ENCODE results near the gene MYLK4. TPM values are rescaled to one million over a fixed set of nuclear protein-coding genes. Genes with fewer than 3 reads are reported as not detected.
A peak's percentile ranks its signal among the peaks of the same experiment; 100 is the strongest.

Gene MYLK4
- total RNA-seq, 1 experiment from 2014 or later, result 0.34 TPM

DNA sequence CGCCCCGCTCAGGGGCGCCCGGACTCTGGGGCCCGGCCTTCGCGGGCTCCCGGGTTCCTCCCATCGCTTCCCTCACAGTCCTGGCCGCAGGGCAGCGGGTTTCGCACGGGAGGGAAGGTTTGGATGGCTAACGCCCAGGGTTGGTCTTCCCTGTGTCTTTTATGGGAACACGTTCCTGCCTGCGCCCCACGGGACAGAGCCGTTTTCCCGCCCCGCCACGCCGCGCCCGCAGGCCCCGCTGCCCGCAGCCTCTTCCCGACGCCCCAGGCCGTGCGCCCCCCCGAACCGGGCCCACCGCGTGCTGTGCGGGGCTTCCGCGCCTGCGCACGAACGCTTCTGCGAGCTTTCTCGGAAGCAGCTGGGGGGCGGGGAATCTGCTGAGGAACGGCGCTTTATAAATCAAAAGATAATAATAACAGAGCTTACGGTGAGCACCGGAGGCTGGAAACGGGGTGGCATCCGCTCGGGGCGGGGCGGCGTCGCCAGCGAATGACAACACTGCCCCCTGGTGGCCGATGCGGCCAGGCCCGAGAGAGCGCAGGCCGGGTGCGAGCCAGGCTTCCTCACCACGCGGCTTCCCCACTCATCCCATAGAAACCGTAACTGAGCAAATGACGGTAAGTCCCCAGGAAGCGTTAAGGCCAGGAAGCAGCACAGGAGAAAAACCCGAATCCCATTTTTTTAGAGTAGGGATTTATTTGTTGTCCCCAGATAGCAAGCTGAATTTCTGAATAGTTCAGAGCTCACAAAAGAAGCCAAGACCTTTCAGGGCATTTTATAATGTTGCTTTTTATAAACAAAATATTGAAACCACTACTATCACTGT, 116.4 kb downstream of the MYLK4 start:
- DNase-seq (ENCODE audit: low read depth, low spot score), result peak; percentile 93
- in situ Hi-C loops (cut with HindIII; ENCODE audit: low pct_unique_long_range_greater_than_20kb, low sequenced_read_pairs), result no loop called here

DNA sequence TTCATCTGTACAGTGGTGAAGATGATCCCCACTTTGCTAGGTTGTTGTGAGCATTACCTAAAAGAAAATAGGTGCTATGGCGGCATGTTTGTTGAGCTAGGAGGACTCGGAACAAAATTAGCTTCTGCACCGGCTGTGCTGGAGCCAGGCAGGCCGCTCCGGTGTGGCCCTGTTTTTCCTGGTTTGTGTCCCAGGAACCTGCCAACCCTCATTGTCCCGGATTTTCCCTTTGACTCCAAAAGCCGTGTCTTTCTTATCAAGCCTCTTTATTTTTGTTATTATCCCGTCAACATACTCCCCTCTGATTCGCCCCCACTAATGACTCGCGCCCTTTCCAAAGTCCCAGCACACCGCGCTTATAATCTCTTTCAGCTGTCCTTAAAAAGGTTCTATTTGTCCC, 117.0 kb downstream of the MYLK4 start:
- in situ Hi-C loops (cut with HindIII; ENCODE audit: low pct_unique_long_range_greater_than_20kb, low sequenced_read_pairs), result no loop called here
- no peak for DNase-seq (ENCODE audit: low read depth, low spot score)

DNA sequence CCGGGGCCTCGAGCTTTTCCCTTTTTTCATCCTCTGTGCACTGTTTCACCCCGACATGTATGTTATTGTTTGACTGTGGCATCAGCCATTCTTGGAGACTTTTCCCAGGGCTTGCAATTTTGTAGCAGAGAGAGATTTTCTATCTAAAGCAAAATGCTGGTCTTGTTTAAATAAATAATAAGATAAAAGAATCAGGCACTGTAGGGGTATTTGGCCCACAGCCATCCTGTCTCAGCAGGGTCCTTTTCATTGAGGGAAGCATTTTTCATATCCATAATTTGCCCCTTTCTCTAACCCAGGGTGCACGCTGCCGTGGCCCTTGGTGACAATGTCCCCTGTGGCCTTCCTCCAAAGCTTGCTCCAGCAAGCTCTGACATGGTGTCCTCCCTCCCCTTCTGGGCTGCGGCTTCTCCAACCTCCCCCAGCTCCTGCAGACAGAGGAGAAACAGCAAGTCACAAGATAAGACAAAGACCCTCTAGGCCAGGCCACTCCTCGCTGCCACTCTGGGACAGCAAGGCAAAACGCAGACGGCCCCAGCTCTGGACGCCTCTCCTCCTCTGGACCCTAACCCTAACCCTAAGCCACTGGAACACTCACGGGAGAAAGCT, 117.6 kb downstream of the MYLK4 start:
- in situ Hi-C loops (cut with HindIII; ENCODE audit: low pct_unique_long_range_greater_than_20kb, low sequenced_read_pairs), result no loop called here

GRCh38 chr6:2632368-2632767, 118.4 kb downstream of the MYLK4 start:
- no peak for DNase-seq (ENCODE audit: low read depth, low spot score)
- in situ Hi-C loops (cut with HindIII; ENCODE audit: low pct_unique_long_range_greater_than_20kb, low sequenced_read_pairs), result no loop called here

More for the DNA sequence above, 117.6 kb downstream of the MYLK4 start:
- no peak for DNase-seq (ENCODE audit: low read depth, low spot score)

DNA sequence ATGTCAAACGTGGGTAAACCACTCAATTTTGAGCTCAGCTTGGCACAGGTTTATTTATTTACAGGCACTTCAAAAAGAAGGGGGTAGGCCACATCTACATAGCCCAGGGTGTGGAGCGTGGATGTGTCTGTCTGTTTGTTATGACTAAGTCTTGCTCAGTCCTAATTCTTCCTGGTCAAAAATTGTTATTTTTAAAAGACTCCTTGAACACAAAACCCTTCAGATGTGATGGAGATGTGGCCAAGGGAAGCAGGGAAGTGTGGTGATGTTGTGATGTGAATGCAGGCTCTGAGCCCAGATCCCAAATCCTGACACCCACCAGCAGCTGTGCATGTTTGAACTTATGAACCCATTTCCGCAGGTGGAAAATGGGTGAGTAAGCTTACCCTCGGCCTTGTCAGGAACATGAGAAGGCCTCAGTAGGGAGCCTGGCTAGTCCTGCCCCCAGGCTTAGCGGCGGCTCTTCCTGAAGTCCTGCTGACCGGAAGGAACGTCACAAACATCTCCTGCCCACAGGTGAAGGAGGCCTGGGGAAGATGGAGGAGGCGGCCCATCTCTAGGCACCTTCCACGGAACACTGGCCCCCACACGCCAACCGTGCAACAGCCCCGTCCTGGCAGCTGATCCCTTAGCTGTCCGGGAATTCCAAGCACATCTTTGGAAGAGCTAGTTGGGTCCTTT, 119.7 kb downstream of the MYLK4 start:
- in situ Hi-C loops (cut with HindIII; ENCODE audit: low pct_unique_long_range_greater_than_20kb, low sequenced_read_pairs), result no loop called here
- no peak for DNase-seq (ENCODE audit: low read depth, low spot score)

- in situ Hi-C loops (cut with HindIII; ENCODE audit: low pct_unique_long_range_greater_than_20kb, low sequenced_read_pairs), result no loop called here
- DNase-seq (ENCODE audit: low read depth, low spot score), result peak; percentile 37
Measured at GRCh38 chr6:2630359-2630758, 120.4 kb downstream of the MYLK4 start.

DNA sequence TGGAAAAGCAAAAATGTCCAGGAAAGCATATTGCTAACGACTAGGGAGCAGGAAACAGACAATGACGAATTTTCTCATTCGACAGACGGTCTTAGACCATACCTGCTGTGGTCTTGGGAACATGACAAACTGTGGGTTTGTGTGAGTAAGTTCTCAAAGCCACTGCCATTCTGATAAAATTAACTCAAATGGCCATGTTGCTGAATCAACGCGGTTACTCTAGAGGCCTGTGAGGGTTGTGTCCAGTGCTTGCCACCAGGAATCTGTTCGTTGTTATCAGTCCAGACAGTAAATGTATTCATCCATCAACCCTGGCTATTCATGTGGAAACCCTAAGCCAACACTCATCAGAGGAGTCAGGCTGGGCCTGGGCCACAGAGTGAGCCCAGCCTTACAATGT, 124.3 kb downstream of the MYLK4 start:
- DNase-seq (ENCODE audit: low read depth, low spot score), result no peak
- in situ Hi-C loops (cut with HindIII; ENCODE audit: low pct_unique_long_range_greater_than_20kb, low sequenced_read_pairs), result no loop called here

DNA sequence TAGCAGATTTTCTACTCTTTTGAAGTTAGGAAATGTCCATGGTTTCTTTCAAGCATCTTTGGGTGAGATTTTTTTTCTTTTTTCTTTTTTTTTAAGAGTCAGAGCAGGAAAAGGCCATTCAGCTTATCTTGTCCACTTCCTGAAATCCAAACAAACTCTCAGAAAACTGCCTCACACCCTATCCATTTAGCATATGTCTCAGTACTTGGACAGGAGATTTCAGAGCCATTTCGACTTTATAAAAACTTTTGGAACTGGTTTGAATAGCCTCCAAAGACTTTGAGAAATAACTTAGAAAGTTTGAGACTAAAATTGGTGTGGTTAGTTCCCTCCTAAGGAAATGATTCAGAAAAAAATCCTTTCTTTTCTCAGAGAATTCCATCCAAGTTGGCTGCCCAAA, 125.1 kb downstream of the MYLK4 start:
- in situ Hi-C loops (cut with HindIII; ENCODE audit: low pct_unique_long_range_greater_than_20kb, low sequenced_read_pairs), result no loop called here
- no peak for DNase-seq (ENCODE audit: low read depth, low spot score)

DNA sequence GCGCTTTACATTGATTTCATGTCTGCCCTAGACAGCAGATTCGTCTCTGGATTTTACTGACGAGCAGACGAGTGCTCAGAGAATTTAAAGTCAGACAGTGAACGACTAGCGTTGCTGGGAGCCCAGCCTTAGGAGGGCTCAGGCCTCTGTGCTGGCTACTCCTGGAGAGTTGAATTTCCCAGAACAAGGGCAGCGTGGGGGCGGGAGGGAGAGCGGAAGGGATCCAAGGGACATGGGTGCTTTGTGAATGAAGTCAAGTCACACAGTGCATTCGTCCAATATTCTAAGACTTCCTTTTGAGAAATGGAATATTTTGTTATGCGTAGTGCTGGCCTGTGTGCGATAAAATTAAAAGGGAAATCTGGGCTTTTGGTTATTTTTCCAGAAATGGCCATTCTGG, 126.5 kb downstream of the MYLK4 start:
- in situ Hi-C loops (cut with HindIII; ENCODE audit: low pct_unique_long_range_greater_than_20kb, low sequenced_read_pairs), result no loop called here
- DNase-seq (ENCODE audit: low read depth, low spot score), result no peak

DNA sequence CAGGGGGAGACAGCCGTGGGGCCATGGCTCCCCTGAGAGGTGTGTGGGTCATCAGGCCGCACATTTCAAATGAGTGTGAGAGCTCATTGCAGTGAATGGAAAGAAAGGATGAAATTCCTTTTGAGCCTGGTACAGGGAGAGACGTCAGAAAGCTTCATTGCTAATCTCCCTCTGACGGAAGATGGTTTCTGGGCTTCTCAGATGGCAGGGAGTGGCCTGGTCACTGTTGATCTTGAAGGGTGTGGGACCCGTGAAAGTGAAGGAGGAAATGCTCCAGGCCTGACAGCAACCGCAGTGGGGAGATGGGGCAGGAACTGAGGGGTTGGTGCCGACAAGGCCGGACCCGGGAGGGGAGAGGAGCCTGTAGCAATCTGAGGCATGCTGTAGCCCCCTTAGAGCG, 127.4 kb downstream of the MYLK4 start:
- no peak for DNase-seq (ENCODE audit: low read depth, low spot score)
- in situ Hi-C loops (cut with HindIII; ENCODE audit: low pct_unique_long_range_greater_than_20kb, low sequenced_read_pairs), result no loop called here

- no peak for DNase-seq (ENCODE audit: low read depth, low spot score)
- in situ Hi-C loops (cut with HindIII; ENCODE audit: low pct_unique_long_range_greater_than_20kb, low sequenced_read_pairs), result no loop called here
Measured at GRCh38 chr6:2622671-2623070, 128.1 kb downstream of the MYLK4 start.

DNA sequence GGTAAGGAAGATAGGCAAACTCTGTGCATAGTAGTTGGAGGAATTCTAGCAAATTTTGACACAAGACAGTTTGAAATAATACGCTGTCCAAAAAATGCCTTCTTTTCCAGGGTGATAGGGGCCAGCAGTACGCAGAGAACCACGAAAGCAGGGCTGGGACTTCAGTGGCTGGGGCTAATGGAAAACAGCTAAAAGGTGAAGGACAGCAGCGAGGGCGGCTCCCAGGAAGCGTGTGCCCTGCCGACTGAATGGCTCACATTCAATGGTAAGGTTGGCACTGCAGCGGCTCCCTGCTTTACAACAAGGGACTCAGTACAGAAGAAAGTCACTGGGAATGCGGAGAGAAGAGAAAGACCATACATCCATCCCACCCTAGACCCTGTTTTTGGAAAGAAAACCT, 131.1 kb downstream of the MYLK4 start:
- no peak for DNase-seq (ENCODE audit: low read depth, low spot score)
- in situ Hi-C loops (cut with HindIII; ENCODE audit: low pct_unique_long_range_greater_than_20kb, low sequenced_read_pairs), result no loop called here

- in situ Hi-C loops (cut with HindIII; ENCODE audit: low pct_unique_long_range_greater_than_20kb, low sequenced_read_pairs), result no loop called here
- DNase-seq (ENCODE audit: low read depth, low spot score), result no peak
Measured at GRCh38 chr6:2617729-2618128, 133.0 kb downstream of the MYLK4 start.

GRCh38 chr6:2616811-2617210, 133.9 kb downstream of the MYLK4 start:
- in situ Hi-C loops (cut with HindIII; ENCODE audit: low pct_unique_long_range_greater_than_20kb, low sequenced_read_pairs), result no loop called here
- DNase-seq (ENCODE audit: low read depth, low spot score), result peak; percentile 94

GRCh38 chr6:2615251-2615650, 135.5 kb downstream of the MYLK4 start:
- DNase-seq (ENCODE audit: low read depth, low spot score), result no peak
- in situ Hi-C loops (cut with HindIII; ENCODE audit: low pct_unique_long_range_greater_than_20kb, low sequenced_read_pairs), result no loop called here

GRCh38 chr6:2614846-2615245, 135.9 kb downstream of the MYLK4 start:
- in situ Hi-C loops (cut with HindIII; ENCODE audit: low pct_unique_long_range_greater_than_20kb, low sequenced_read_pairs), result no loop called here
- no peak for DNase-seq (ENCODE audit: low read depth, low spot score)

- DNase-seq (ENCODE audit: low read depth, low spot score), result no peak
- in situ Hi-C loops (cut with HindIII; ENCODE audit: low pct_unique_long_range_greater_than_20kb, low sequenced_read_pairs), result no loop called here
Measured at GRCh38 chr6:2614155-2614554, 136.6 kb downstream of the MYLK4 start.
